ENCODE data around the gene RNF8. TPM values are rescaled to one million over a fixed set of nuclear protein-coding genes. Genes with fewer than 3 reads are reported as not detected.
A peak's percentile ranks its signal among the peaks of the same experiment; 100 is the strongest.
"Not testable (repeated sequence)": the region's sequence is repeated elsewhere in the genome, so short reads cannot be mapped to it uniquely, and the experiment has no call there.

RNF8 gene
- total RNA-seq, 2 experiments from 2014 or later, result 28.3 to 31.1 TPM

- CTCF ChIA-PET, result no interaction called here
Observed at GRCh38 chr6:37399795-37400490, 46.2 kb downstream of the RNF8 start.

GRCh38 chr6:37401658-37402057 is 47.9 kb downstream of the RNF8 start:
- not testable (repeated sequence) for ATAC-seq; H3K4me3 Mint-ChIP-seq; H3K9me3 Mint-ChIP-seq (ENCODE audit: low read depth); H3K36me3 Mint-ChIP-seq; H3K4me1 Mint-ChIP-seq; DNase-seq; H3K27ac Mint-ChIP-seq
- CTCF ChIA-PET, result interaction anchor here (1.0 kb wide), 1 partner anchor 76 kb away, joined by 3 read pairs; no protein-coding TSS in a partner anchor
- H3K27me3 Mint-ChIP-seq, result peaks cover 21% of the 10 kb centered on the region

More at GRCh38 chr6:37399795-37400490, 46.2 kb downstream of the RNF8 start:
- Mint-ChIP-seq H3K27ac (no peak overlapping the region), H3K36me3 (no peaks in the 10 kb centered on the region), H3K4me3 (no peak overlapping the region), H3K9me3 (ENCODE audit: low read depth) (no peaks in the 10 kb centered on the region), H3K27me3 (peaks cover 21% of the 10 kb centered on the region), H3K4me1 (no peaks in the 10 kb centered on the region)
- no peak for ATAC-seq
- no peak for DNase-seq

DNA sequence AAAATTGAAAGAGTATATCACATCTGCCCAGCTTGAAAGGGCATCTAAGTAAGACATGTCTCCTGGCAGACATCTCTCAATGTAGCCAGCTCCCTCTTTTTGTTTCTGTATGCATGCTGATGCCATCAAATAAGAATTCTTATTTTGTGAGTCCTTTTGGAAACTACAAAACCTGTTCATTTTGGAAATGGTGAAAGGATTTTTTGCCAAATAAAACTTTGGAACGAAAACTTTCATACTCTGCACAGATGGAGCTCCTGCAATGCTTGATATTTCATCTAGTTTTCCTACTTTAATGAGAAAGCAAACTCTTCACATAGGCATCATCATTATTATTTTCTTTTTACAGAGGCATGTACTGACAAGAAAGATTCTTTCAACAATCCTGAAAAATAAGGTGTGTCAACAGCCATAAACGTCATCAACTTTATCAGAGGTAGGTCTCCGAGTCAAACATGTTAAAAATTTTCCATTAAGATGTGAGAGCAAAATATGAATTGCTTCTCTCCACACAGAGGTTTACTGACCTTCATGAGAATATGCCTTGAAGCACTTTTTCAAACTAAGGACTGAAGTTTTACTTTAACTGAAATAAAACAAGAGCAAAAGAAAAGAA is 53.1 kb downstream of the RNF8 start:
- ATAC-seq, result no peak
- no peaks in the 10 kb centered on the region for H3K9me3 Mint-ChIP-seq (ENCODE audit: low read depth)
- no peak for DNase-seq
- H3K27ac Mint-ChIP-seq, result no peak overlapping the region
- H3K27me3 Mint-ChIP-seq, result peaks cover 35% of the 10 kb centered on the region
- H3K4me3 Mint-ChIP-seq, result no peak overlapping the region
- H3K36me3 Mint-ChIP-seq, result no peaks in the 10 kb centered on the region
- H3K4me1 Mint-ChIP-seq, result no peaks in the 10 kb centered on the region
- CTCF ChIA-PET, result no interaction called here

GRCh38 chr6:37407948-37408347 is 54.2 kb downstream of the RNF8 start:
- Mint-ChIP-seq H3K27ac (no peak overlapping the region), H3K36me3 (no peaks in the 10 kb centered on the region), H3K4me1 (no peaks in the 10 kb centered on the region), H3K4me3 (no peak overlapping the region), H3K27me3 (peaks cover 33% of the 10 kb centered on the region), H3K9me3 (ENCODE audit: low read depth) (no peaks in the 10 kb centered on the region)
- ATAC-seq, result no peak
- CTCF ChIA-PET, result no interaction called here
- no peak for DNase-seq

DNA sequence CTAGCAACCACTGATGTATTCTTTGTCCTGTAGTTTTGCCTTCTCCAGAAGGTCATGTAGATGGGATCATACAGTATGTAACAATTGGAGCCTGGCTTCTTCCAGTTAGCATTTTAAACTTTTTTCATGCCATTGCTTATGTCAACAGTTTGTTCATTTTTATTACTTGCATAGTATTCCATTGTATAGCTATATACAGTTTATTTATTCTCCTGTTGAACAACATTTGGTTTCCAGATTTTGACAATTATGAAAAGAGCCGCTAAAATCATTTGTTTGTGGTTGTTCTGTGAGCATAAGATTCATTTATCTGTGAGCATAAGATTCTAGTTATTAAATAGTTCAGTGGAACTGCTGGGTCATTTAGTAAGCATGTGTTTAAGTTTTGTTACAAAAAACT is 55.7 kb downstream of the RNF8 start:
- H3K36me3 Mint-ChIP-seq, result no peaks in the 10 kb centered on the region
- no peak for DNase-seq

DNA sequence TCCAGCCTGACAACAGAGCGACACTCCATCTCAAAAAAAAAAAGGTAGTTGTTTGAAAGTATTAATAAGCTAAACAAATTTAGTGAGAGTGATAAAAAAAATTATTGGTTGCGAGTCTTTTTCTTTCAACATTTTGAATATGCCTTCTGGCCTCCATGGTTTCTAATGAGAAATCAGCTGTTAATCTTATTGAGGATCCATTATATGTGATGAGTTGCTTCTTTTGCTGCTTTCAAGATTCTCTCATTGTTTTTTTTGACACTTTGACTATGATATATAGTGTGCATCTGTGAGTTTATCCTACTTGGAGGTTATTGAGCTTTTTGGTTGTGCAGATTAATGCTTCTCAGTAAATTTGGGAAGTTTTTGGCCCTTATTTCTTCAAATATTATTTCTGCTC is 63.6 kb downstream of the RNF8 start:
- Mint-ChIP-seq H3K9me3 (ENCODE audit: low read depth) (no peaks in the 10 kb centered on the region), H3K4me1 (no peaks in the 10 kb centered on the region), H3K4me3 (no peak overlapping the region), H3K36me3 (peaks cover 1% of the 10 kb centered on the region), H3K27ac (no peak overlapping the region), H3K27me3 (peaks cover 2% of the 10 kb centered on the region)
- DNase-seq, result no peak
- ATAC-seq, result no peak
- CTCF ChIA-PET, result no interaction called here

More for the DNA sequence above, 55.7 kb downstream of the RNF8 start:
- Mint-ChIP-seq H3K4me3 (no peak overlapping the region), H3K27me3 (peaks cover 23% of the 10 kb centered on the region), H3K27ac (no peak overlapping the region), H3K9me3 (ENCODE audit: low read depth) (no peaks in the 10 kb centered on the region), H3K4me1 (no peaks in the 10 kb centered on the region)
- CTCF ChIA-PET, result no interaction called here
- ATAC-seq, result no peak

DNA sequence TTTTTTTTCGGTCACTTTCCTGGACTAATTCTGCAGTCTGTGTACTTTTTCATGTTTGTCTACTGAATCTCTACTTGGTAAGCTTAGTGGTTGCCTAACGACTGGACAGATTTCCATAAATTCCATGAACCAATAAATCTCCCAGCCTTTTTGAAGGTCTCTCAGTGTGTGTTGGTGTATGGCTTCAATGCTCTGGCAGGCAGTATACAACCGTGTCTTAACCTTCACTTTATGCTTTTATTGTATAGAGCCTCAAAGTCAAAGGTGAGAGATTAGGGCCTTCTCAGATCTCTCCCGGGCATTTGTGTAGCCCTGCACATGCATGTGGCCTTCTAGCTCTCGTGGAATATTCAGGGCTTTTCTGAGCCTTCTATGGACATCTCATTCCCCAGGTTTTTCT is 64.9 kb downstream of the RNF8 start:
- no peak overlapping the region for H3K4me3 Mint-ChIP-seq
- no peak for ATAC-seq
- H3K27ac Mint-ChIP-seq, result no peak overlapping the region
- DNase-seq, result no peak
- CTCF ChIA-PET, result no interaction called here
- H3K27me3 Mint-ChIP-seq, result peaks cover 3% of the 10 kb centered on the region
- H3K9me3 Mint-ChIP-seq (ENCODE audit: low read depth), result no peaks in the 10 kb centered on the region
- H3K36me3 Mint-ChIP-seq, result peaks cover 1% of the 10 kb centered on the region
- H3K4me1 Mint-ChIP-seq, result no peaks in the 10 kb centered on the region

DNA sequence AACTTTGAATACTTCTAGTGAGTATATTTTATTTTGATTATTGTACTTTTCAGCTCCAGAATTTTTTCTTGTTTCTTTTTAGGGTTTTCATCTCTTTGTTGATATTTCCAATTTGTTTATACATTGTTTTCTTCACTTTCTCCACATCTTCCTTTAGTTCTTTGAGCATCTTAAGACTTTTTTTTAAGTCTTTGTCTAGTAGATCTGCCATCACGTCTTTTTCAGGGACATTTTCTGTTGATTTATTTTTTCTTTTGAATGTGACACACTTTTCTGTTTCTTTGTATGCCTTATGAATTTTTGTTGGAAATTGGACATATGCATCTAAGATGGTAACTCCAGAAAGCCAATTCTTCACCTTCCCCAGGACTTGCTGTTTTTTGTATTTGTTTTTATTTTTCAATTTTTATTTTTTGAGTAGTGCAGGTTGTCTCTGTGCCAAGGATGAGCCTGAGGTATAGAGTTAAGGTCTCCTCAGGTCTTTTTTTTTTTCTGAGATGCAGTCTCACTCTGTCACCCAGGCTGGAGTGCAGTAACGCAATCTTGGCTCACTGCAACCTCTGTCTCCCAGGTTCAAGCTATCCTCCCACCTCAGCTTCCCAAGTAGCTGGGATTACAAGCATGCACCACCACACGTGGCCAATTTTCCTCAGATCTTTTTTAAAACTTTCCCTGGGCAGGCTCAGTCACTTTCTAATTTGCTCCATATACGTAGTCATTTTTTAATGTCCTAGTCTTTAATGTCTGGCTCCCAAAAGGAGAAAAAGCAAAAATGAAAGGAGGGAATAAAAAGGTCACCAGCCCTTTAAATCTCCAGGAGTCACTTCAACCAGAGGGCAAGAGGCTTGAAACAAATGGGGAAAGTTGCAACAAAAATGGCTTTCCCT is 72.5 kb downstream of the RNF8 start:
- CTCF ChIA-PET, result interaction anchor here (0.9 kb wide), 1 partner anchor 8 kb away, joined by 4 read pairs; no protein-coding TSS in a partner anchor
- peaks cover 2% of the 10 kb centered on the region for H3K4me1 Mint-ChIP-seq
- no peak overlapping the region for H3K4me3 Mint-ChIP-seq
- ATAC-seq (no peak), DNase-seq (no peak)
- peaks cover 33% of the 10 kb centered on the region for H3K27me3 Mint-ChIP-seq
- H3K27ac Mint-ChIP-seq, result no peak overlapping the region
- H3K36me3 Mint-ChIP-seq, result peaks cover 3% of the 10 kb centered on the region
- no peaks in the 10 kb centered on the region for H3K9me3 Mint-ChIP-seq (ENCODE audit: low read depth)

GRCh38 chr6:37426945-37427510 is 73.2 kb downstream of the RNF8 start:
- peaks cover 4% of the 10 kb centered on the region for H3K4me1 Mint-ChIP-seq
- ATAC-seq, result no peak
- H3K27ac Mint-ChIP-seq, result no peak overlapping the region
- H3K4me3 Mint-ChIP-seq, result no peak overlapping the region
- DNase-seq, result no peak
- H3K36me3 Mint-ChIP-seq, result peaks cover 3% of the 10 kb centered on the region
- peaks cover 33% of the 10 kb centered on the region for H3K27me3 Mint-ChIP-seq
- CTCF ChIA-PET, result no interaction called here
- no peaks in the 10 kb centered on the region for H3K9me3 Mint-ChIP-seq (ENCODE audit: low read depth)

DNA sequence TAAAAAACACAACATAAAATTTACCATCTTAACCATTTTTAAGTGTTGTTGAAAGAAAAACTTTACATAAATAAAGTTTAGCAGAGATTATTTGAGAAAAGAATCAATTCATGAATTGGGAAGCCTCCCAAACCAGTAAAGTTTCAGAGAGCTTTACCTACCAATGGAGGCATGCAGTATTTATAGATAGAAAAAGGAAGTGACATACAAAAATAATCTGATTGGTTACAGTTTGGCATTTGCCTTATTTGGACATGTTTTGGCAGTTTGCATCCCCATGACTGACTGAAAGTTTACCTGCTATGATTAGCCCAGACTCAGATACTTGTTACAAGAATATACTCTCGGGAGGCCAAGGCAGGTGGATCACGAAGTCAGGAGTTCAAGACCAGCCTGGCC is 75.6 kb downstream of the RNF8 start:
- Mint-ChIP-seq H3K4me1 (peaks cover 14% of the 10 kb centered on the region), H3K4me3 (no peak overlapping the region)

DNA sequence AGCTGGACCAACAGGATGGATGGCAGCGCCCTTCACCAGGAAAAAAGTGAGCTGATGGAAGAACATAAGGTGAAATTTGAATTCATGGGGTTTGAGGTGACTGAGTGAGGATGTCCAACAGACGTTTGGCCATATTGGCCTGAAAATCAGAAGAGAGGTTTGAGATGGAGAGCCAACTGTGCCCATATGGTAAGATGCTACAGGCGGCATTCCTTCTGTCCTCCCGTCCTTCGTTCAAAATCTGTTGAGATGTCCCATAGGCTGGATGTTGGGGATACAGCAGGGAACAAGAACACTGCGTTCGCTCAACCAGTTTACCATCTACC is 78.8 kb downstream of the RNF8 start:
- ATAC-seq (no peak), DNase-seq (peak; percentile 43)
- peak overlapping the region; percentile 100 for H3K27ac Mint-ChIP-seq
- peaks cover 38% of the 10 kb centered on the region for H3K36me3 Mint-ChIP-seq
- CTCF ChIA-PET, result interaction anchor here (1.0 to 1.5 kb wide), 7 partner anchors 9 to 650 kb away, joined by 3 to 6 read pairs (median 3); partner anchors contain the start of genes TBC1D22B and TMEM217
- peaks cover 13% of the 10 kb centered on the region for H3K27me3 Mint-ChIP-seq
- H3K4me1 Mint-ChIP-seq, result peaks cover 41% of the 10 kb centered on the region
- H3K9me3 Mint-ChIP-seq (ENCODE audit: low read depth), result no peaks in the 10 kb centered on the region
- H3K4me3 Mint-ChIP-seq, result peak overlapping the region; percentile 97

More for the DNA sequence above, 75.6 kb downstream of the RNF8 start:
- Mint-ChIP-seq H3K9me3 (ENCODE audit: low read depth) (no peaks in the 10 kb centered on the region), H3K27me3 (peaks cover 30% of the 10 kb centered on the region), H3K27ac (no peak overlapping the region), H3K36me3 (peaks cover 14% of the 10 kb centered on the region)
- no peak for ATAC-seq
- no peak for DNase-seq
- CTCF ChIA-PET, result interaction anchor here (1.1 kb wide), 1 partner anchor 47 kb away, joined by 3 read pairs; no protein-coding TSS in a partner anchor

- peak; percentile 98 for DNase-seq
- H3K36me3 Mint-ChIP-seq, result peaks cover 41% of the 10 kb centered on the region
Observed at GRCh38 chr6:37432916-37433656, 79.3 kb downstream of the RNF8 start, which contains the start of gene CMTR1. TSS of gene CMTR1 (plus strand) at chr6:37433221. CDS start at chr6:37435630, 2,409 bp downstream.

More at GRCh38 chr6:37432916-37433656, 79.3 kb downstream of the RNF8 start, which contains the start of gene CMTR1:
- Mint-ChIP-seq H3K27me3 (peaks cover 8% of the 10 kb centered on the region), H3K27ac (peak within 1 kb of the TSS; percentile 100), H3K9me3 (ENCODE audit: low read depth) (no peaks in the 10 kb centered on the region), H3K4me1 (peaks cover 45% of the 10 kb centered on the region), H3K4me3 (peak within 1 kb of the TSS; percentile 97)
- CTCF ChIA-PET, result interaction anchor here (0.9 to 1.5 kb wide), 11 partner anchors 8 to 415 kb away, joined by 3 to 6 read pairs (median 3); partner anchors contain the start of genes TBC1D22B and TMEM217
- ATAC-seq, result peak; percentile 95
